ENCODE measurements around the gene TNFSF13B.
"Not testable (repeated sequence)": the region's sequence is repeated elsewhere in the genome, so short reads cannot be mapped to it uniquely, and the experiment has no call there.

TNFSF13B gene

DNA sequence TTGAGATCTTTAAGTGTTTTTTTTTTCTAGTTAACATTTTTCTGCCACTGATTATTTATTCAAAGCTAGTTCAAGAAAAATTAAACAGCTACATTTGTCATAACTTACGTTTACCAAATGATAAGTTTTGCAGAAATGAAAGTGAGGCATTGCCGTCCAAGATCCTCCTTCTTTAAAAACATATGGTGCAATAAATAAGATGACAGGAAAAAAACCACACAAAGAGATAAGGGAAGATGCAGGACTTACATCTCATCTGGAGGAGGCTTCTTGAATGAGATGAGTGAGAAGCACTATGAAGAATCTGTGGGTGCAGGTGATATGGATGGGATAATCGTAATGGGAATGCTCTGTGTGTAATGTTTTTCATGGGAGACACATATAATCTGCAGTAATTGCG lies 12.4 kb downstream of the TNFSF13B start:
- no peak for DNase-seq (ENCODE audit: low spot score)

DNA sequence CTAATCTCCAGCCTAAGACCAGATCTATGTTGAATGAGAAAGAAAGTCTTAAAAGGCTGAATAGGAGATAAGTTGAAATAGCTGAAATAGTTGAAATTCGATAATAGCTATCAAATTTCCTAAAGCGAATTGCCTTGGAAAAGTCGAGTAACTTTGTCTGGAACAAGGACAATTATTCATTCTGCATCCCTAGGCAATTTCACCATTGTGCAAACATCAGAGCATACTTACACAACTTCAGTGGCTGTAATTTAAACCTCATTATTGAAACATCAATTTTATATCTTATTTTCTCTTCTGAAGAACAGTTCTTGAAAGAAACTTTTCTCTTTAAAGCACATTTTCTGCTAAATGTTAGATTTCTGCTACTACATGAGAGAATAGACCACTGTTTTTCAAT lies 13.6 kb downstream of the TNFSF13B start:
- no peak for DNase-seq (ENCODE audit: low spot score)

DNA sequence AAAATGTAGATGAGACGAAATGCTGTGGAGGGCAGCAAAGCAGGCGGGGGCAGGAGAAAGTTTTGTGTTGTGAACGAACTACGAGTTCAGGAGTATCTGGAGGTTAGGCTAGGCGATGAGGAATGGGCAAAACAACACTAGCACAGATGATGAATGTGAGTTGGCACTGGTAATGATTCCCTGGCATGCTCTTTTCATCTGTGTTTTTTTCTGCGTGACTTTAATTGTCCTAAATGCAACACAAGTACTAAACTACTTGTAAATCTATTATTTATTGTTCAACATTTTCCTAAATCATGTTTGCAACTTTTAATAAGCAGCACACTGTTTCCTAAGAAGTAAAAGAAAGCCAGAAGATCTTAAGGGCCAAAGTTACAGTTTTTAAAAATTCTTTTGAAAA lies 19.2 kb downstream of the TNFSF13B start:
- no peak for DNase-seq (ENCODE audit: low spot score)

DNA sequence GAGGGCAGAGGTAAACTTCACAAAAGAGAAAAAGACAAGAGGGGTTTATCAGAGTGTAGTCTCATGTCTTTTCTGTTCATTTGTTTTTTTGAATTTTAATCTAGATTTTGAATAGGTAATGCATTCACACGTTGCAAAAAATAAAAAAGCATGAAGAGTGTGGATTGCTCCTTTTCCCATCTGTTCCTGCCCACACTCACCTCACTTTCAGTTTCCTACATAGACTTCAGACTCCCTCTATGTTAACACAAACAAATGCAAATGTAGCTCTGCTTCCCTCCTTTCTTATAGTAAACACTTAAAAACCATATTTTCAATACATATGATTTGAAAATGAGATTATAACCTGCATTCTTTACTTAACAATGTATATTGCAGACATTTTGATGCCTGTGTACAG lies 20.3 kb downstream of the TNFSF13B start:
- DNase-seq (ENCODE audit: low spot score): no peak

DNA sequence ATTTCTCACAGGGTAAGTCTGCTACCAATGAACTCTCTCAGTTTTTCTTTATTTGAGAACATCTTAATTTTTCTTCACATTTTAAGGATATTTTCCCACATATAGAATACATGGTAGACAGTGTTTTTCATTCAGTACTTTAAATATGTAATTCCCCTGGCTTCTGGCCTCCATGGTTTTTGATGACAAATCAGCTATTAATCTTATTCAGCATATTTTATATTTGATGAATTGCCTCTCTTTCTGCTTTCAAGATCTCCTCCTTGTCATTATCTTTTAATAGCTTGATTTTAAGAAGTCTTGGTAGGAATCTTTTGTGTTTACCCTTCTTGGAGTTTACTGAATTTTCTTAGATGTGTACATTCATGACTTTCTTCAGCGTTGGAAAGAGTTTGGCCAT lies 27.6 kb downstream of the TNFSF13B start:
- no peak for DNase-seq (ENCODE audit: low spot score)

DNA sequence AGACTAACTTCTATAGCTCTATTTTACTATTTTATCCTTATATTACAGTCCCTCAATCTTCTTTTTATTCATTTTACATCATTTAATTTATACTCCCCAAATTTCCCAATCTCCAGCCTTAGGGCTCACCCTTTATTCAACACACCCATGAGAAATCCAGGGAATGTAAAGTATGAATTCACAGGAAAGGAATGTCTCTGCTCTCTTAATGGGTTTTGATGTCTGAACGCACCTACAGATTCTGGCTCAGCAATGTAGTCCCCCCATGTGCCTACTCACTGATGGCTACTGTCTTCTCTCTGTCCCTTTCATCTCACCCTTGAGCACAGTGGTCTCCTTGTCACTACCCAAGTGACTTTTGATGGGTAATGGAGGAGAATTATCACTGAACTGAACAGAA lies 32.8 kb downstream of the TNFSF13B start:
- DNase-seq (ENCODE audit: low spot score): no peak

DNA sequence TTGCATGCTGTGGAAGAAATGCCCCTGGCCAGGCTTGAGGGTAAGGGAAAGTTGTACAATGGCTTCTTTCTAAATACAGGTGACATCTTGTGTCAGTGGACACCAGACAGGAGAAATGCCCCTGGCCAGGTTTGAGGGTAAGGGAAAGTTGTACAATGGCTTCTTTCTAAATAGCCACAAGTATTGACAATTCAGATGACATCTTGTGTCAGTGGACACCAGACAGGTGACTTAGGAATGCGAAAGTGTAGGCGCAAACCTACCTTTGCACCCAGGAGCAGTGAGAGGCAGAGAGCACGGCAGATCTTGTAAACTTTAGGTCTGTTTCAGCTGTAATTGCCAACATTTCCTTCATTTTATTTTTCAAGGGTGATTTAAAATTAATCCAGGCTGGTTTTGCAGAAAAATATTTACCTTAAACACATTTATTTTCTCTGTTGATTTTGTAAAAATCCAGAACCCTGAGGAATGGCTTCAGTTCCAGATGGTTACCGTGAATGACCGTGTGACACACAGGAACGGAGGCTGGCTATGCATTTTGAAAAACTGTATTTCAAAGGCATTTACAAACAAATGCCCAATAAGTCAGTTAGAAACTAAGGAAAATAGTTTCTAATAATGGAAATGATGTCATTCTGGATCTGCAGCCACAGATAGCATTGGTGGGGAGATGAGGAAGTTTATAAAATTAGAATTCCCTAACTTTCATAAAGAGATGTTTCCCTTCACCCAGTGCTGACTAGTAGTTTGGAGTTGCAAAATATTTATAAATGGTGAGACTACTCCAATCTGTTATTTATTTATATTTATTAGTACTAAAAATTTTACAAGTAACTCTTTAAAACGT lies 34.9 kb downstream of the TNFSF13B start:
- no peak for DNase-seq (ENCODE audit: low spot score)

DNA sequence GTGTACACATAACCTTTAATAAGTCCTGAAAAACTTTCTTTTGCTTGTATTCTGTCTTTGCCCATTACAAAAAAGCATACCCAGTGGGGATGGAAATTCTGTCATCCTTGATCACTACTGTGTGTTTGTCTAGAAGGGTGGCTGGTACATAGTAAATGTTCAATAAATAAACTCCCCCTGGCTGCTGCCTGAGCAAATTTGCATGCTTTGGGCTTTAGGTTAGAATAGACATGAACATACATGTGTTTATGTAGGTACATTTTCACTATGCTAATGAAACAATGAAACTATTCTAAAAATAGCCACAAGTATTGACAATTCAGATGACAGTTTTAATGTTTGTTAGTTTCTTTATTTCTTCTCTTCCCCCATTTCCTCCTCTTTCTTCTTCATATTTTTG lies 36.1 kb downstream of the TNFSF13B start:
- DNase-seq (ENCODE audit: low spot score): no peak

DNA sequence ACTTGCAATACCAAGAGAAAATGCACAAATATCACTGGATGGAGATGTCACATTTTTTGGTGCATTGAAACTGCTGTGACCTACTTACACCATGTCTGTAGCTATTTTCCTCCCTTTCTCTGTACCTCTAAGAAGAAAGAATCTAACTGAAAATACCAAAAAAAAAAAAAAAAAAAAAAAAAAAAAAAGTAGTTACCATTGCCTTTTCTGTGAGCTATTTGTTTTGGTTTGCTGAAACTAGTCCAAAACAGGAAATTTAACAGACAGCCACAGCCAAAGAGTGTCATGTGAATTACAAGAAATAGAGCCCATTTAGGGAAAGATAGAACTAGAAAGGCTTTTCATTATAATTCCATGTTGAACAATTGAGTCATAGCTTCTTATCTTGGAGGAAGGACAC lies 37.3 kb downstream of the TNFSF13B start:
- no peak for DNase-seq (ENCODE audit: low spot score)

DNA sequence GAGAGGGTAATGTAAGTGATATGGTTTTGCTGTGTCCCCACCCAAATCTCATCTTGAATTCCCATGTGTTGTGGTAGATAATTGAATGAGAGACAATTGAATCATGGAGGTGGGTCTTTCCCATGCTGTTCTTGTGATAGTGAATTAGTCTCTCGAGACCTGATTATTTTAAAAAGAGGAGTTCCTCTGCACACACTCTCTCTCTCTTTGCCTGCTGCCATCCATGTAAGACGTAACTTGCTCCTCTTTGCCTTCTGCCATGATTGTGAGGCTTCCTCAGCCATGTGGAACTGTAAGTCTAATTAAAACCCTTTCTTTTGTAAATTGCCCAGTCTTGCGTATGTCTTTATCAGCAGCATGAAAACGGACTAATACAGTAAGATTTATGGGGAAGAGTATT lies 42.1 kb downstream of the TNFSF13B start:
- not testable (repeated sequence) for DNase-seq (ENCODE audit: low spot score)

DNA sequence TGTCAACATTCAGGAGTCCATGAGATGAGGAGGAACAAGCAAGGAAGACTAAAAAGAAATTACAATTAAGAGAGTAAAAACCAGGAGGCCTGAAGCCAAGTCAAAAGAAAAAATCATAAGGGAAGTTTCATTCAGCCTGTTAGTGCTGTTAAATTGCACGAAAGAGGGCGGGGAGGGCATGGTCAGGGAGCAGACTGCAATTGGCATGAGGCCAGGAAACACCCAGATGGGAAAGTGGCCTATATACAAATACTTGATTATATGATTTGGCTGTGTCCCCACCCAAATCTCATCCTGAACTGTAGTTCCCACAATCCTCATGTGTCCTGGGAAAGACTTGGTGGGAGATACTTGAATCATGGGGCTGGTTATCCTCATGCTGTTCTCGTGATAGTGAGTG lies 43.9 kb downstream of the TNFSF13B start:
- DNase-seq (ENCODE audit: low spot score): no peak

DNA sequence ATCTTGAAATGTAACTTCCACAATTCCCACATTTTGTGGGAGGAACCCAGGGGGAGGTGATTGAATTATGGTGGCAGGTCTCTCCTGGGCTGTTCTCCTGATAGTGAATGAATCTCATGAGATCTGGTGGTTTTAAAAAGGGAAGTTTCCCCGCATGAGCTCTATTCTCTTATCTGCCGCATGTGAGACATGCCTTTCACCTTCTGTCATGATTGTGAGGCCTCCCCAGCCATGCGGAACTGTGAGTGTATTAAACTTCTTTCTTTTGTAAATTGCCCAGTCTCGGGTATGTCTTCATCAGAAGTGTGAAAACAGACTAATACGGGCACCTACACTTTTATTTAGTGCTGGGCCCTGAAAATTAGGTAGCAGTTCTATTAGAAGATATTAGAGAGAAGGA lies 45.8 kb downstream of the TNFSF13B start:
- no peak for DNase-seq (ENCODE audit: low spot score)

DNA sequence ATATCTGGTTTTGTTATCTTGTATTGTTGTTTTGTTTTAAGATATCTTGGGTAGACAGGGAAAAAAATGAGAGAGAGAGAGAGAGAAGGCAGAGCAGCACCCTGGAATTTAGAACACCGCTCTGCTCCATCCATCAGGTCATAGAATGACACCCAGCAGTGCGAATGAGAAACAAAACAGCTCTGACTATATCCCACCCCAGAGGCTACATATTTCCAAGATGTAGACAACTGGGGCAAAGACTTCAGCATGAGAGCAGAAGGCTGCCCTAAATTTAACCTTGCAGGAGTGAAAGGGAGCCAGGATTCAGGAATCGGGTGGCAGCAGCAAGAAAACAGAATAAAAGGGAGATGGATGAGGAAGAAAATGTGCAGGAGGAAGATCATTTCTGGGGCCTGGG lies 46.5 kb downstream of the TNFSF13B start:
- DNase-seq (ENCODE audit: low spot score): no peak

DNA sequence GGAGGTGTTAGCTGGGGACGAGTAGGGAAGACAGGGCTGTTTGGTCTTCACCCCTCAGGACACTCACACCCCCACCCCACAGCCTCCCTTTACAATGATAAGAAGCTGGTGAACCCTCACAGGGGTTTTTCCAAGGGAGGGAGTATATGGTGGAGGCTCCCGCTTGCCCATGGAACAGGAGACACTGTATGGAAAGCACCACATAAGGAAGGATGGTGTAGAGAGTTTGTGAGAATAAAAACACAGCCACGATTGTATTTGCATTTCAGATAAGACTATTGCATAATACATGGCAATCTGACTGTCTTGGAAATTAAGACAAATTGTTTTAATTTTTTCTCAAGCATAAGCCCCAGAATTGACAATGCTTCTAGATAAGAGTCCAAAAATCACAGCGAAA lies 46.9 kb downstream of the TNFSF13B start:
- no peak for DNase-seq (ENCODE audit: low spot score)

DNA sequence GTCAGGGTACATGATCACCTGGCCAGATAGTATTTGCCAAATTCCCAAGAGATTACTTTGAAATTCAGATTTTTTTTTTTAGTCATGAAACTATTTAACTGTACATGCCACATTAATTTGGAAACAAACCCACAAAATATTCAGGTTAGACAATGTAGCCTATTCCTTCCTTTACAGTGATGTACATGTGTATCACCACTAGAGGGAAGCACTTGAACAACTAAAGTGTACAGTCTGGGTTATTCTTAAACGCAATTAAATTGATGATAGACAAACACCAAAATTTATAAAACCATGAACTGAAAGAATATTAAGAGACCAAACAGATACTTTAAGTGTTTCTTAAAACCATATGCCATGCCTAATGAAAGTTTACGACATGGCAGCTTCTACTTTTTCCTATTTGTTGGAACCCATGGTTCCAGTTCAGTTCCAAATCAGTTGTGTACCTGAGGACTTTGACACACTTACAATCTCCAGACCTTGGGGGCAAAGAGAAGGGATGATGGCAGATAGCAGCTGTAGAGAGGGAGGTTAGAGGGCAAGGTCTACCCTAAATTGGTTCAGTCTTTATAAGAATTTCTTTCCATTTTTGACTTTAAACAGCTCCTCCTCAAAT lies 52.8 kb downstream of the TNFSF13B start:
- peak; percentile 60 for DNase-seq (ENCODE audit: low spot score)

DNA sequence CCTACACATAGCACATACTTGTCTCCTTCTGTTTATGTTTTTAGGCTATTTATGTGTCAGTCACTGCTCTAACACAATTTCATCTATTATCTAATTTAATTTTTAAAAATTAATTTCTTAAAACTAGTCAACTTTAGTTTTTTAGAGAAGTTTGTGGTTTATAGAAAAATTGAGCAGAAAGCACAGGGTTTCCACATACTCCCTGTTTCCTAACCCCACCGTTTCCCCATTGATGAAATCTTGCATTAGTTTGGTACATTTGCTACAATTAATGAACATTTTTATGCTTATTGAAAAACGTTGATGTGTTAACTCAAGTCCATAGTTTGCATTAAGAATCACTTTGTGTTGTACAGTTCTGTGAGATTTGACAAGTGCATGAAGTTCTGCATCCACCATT lies 53.5 kb downstream of the TNFSF13B start:
- no peak for DNase-seq (ENCODE audit: low spot score)

DNA sequence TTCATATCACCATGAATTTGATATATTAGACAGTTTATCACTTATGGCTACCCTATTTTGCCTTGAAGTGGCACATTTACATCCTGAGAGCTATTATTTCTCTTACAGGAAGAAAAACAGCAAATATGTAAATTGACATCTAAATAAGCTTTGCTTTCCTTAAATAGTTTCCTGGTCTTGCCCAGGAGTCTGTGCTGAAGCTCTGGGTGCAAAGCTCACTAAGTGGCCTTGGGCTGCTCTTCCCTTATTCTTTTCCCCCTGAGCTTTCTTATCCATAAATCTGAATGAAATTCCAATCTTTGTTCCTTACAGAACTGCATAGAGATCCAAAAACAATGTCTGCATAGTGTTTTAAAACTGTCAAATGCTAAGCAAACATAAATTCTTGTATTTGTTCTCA lies 56.3 kb downstream of the TNFSF13B start:
- DNase-seq (ENCODE audit: low spot score): no peak

DNA sequence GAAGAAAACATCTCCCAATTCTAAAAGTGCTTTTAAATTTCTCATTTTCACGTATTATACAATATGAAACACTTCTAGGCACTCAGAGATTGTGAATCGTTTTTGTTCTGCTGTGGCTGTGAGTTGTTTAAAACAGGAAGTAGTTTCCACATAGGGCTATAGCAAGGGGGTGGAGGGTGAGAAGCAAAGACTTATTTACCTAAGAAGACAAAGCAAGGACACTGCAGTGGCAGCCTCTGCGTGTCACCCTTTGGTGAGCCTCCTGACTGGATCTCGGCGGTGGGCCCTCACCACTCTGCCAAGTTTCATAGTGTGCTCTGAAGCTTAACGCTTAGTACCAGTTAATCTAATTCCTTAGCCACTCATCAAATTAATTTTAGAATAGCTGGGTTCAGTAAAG lies 56.8 kb downstream of the TNFSF13B start:
- DNase-seq (ENCODE audit: low spot score): no peak

DNA sequence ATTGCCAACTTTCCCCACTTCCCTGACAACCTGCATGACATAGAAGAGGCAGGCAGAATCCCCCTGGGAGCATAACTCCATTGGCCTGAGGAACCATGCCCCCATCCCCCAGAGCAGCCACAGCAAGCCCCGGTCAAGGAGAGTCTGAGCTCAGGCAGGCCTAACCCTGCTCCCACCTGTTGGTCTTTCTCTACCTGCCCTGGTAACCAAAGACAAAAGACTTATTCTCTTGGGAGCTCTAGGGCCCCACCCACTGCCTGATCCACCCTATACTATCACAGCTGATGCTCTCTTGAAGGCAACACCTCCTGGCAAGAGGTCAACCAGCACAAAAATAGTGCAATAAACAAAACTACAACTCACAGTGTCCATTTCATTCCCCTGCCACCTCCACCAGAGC lies 59.3 kb downstream of the TNFSF13B start:
- DNase-seq (ENCODE audit: low spot score): no peak

DNA sequence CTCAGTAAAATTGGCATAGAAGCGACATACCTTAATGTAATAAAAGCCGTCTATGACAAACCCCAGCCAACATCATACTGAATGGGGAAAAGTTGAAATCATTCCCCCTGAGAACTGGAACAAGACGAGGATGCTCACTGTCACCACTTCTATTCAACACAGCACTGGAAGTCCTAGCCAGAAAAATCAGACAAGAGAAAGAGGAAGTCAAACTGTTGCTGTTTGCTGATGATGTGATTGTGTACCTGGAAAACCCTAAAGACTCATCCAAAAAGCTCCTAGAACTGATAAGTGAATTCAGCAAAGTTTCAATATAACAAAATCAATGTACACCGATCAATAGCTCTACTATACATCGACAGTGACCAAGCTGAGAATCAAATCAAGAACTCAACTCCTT lies 63.3 kb downstream of the TNFSF13B start:
- DNase-seq (ENCODE audit: low spot score): no peak

DNA sequence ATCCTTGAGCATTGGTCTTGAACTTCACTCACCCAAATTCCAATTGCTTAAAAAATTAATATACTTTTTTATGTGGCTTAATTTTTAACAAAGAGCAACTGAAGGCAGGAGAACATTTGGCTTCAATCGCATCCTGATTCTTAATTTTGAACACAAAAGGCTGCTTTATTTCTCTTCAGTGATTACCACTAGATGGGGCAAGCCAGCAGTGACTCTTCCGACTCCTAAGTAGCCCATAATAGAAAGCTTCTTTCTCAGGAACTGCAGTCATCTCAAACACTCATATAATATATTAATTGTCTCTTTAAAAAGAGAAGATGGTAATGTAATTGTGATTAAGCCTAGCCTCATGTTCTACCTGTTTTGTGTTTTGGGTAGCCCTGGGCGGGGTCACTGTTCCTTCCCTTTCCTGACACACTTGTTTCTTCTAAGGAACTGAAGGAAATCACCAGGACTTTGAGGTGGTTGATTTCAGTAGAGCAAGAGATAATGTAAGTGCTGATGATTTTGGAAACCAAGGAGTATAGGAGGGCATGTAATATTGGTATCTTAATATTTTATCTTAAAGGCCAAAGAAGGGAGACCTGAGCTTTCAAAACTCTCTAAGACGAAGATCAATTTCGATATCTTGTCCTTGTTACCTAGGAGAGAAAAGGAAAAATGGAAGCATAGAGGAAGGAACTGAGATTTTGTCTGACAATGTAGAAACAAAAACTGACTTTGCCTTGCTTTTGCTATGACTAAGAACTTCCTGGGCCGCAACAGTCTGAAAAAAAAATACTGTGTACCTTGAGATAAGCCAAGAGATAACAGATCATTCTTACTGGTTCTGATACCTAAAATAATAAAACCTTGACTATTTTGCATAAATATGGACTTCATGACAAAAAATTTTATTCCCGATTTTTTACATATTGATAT lies 73.1 kb downstream of the TNFSF13B start:
- peak; percentile 36 for DNase-seq (ENCODE audit: low spot score)

DNA sequence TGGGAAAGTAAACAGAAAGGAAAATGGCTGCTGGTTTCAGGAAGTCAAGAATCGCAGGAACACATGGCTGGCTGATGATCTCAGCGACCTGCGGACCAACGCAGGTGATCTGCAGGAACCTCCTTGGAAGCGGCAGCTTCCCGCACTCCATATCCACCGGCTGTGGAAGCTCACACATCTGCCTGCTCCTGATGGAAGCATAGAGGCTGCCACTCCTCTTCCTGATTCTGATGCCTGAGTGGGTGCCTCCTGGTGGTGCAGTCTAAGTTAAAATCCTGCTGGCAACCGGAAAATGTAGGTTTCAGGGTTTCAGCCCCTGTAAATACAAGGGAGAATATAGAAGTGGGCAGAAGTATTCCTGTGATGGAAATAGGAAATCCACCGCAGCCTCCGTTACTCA lies 75.5 kb downstream of the TNFSF13B start:
- DNase-seq (ENCODE audit: low spot score): no peak

DNA sequence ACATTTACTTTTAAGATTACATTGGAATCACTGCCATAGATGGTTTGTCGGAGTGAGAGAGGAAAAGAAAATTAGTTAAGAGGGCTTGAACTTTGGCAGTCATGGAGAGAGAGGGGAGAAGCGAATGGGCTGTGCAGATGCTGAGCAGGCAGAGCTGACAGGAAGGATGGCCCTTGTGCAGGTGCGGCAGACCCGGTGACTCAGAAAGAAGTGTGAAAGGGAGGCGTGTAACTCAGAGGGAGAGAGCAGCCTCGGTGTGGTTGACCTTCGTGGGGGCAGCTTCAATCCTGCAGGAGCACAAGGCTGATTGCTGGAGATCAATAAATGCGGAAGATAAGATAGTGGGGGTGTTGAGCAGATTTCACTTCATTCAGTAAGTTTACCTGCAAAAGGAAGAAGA lies 76.9 kb downstream of the TNFSF13B start:
- DNase-seq (ENCODE audit: low spot score): no peak
